GM12801 (cell line): Measurements from ENCODE around the gene RASSF9.

Experiments
- TF ChIP-seq, protein P1 (sequence below): IDR thresholded peaks from one replicate; pipeline ENCODE4 v1.5.1; 2011; ENCODE audit warnings: control low read depth; ENCODE audit not compliant: insufficient read length; ENCODE audit errors: extremely low read depth

Gene RASSF9

DNA sequence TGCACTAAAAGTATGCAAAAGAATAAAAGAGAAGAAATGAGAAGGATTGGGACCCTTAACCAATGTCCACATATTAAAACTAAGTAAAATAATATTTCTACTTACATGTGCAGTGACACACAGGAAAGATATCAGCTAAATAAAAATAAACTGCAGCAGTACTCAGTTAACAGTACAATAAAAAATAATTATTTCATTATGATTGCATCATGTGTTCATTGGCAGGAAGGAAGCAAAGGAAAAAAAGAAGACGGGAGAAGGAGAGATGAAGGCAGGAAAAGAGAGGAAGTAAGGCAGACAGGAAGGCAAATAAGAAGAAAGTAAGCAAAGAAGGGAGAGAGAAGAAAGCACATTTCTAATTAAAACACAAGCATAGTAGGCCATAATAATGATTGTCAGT is 33.0 kb downstream of the RASSF9 start:
- TF ChIP-seq, protein P1, sequence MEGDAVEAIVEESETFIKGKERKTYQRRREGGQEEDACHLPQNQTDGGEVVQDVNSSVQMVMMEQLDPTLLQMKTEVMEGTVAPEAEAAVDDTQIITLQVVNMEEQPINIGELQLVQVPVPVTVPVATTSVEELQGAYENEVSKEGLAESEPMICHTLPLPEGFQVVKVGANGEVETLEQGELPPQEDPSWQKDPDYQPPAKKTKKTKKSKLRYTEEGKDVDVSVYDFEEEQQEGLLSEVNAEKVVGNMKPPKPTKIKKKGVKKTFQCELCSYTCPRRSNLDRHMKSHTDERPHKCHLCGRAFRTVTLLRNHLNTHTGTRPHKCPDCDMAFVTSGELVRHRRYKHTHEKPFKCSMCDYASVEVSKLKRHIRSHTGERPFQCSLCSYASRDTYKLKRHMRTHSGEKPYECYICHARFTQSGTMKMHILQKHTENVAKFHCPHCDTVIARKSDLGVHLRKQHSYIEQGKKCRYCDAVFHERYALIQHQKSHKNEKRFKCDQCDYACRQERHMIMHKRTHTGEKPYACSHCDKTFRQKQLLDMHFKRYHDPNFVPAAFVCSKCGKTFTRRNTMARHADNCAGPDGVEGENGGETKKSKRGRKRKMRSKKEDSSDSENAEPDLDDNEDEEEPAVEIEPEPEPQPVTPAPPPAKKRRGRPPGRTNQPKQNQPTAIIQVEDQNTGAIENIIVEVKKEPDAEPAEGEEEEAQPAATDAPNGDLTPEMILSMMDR, result no peak

DNA sequence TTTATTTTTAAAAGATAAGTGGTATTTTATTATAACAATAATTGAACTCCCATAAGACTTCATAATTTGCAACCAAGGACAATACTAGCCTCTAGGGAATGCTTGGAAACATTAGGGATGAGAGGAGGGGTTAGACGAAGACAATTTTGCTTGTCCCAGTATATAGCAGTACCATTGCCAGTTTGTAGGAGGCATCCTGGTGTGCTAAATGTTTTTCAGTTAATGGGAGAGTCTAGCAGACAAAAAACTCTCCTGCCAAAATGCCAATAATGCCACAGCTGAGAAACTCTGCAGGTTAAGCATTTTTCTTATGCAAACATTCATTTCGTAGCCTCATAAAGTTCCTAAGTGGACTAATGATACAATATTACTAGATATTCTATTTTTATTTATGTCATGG is 38.1 kb downstream of the RASSF9 start:
- TF ChIP-seq, protein P1, result no peak

DNA sequence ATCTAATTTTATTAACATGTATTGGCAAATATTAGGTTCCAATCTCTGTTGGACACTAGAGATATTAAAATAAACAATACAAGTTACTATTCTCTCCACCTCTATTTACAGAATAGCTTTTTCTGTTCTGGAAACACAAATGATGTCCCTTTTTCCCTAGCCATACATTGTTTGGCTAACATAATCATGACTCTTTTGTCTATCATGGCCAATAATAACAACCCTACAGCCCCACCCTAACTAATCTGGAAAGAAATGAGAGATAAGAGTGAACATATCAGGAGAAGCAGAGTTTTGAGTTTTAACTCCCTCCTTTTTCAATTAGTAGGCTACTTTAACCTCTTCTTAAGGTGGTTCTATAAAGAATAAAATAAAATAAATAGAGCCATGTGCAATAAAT is 40.2 kb downstream of the RASSF9 start:
- TF ChIP-seq, protein P1, result no peak

DNA sequence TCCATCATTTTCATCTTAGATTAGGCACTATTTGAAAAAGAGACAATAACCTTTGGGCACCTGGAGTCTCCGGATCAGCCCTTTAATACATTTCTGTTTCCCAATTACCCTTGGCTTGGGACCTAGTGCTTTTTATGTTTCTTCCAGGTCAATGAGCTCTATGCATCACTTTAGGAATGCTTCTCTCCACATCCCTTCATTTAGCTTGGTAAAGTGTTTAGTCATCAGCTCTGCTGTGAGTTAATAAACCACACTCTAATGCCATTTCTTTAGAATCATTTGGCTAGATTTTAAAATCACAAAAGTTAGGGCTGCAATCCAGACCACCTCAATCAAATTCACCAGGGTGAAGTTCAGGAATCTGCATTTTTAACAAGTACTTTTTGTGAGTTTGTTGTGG is 41.7 kb downstream of the RASSF9 start:
- TF ChIP-seq, protein P1, result no peak

DNA sequence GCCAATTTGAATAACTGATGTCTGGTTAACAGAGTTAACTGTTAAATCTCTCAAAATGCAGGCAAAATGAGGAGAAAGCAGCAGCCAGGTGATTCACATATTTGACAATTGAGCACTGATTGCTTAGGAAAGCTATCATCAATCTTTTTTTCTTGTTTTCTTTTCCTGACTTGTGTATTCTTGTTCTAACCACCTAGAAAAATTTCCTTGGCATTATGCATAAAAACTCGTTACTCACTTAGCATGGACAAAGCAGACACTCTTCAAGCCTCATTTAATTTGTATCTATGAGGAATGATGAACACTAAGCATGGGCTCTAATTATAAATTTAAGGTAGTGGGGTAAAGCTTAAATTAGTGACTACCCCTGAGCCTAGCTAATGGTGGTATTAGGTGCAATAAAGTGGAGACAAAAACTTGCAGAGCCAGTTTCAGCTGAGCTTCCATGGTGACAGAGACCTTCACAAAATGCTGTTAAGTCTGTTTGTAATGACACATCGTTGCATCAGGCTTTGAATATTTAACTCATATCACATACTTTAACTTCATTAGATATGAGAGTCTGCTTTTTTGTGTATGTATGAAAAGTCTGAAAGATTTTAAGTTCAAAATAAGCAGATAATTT is 52.0 kb downstream of the RASSF9 start:
- TF ChIP-seq, protein P1, result no peak

DNA sequence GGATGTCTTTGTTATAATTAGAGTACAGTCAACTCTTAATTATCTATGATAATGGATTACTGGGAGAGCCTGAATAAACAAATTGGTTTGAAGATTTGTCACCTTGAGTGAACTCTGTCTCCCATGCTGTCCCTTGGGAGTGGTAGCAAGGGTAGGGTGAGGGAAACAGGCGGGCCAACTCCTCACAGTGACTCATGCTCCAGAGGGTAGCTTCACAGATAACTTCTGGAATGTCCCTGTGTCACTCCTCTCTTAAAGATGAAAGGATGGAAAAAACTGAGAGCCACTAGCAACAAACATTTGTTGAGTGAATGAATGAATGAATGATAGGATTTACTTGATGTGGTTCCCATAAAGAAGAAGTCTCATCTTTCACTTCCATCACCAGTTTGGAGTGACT is 53.5 kb downstream of the RASSF9 start:
- TF ChIP-seq, protein P1, result no peak

DNA sequence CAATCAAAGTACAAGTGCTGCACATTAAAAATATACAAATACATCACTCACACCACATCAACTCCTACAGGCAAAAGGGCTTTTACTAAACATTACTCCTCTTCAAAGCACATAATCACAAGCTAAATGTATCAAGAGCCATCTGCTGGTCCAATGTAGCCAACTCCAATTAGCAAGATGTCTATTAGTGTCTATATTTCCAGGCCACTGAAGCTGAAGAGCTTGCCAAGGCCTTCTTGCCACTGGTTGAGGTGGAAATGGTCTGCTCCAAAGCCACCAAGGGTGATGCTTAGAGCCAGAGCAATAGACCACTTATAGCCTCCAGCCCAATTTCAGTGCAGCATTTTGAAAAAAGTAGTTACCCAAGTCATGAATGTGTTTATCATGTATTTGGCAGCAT is 54.4 kb downstream of the RASSF9 start:
- TF ChIP-seq, protein P1, result no peak
